Measurements from ENCODE around the gene ARHGEF33. TPM values are rescaled to one million over a fixed set of nuclear protein-coding genes. Genes with fewer than 3 reads are reported as not detected.

Gene ARHGEF33
- total and polyA plus RNA-seq, 2 of the 8 experiments (the other 6 are each of a cell fraction or from before 2014, with no cell fraction given) = 0.09 to 0.95 TPM

DNA sequence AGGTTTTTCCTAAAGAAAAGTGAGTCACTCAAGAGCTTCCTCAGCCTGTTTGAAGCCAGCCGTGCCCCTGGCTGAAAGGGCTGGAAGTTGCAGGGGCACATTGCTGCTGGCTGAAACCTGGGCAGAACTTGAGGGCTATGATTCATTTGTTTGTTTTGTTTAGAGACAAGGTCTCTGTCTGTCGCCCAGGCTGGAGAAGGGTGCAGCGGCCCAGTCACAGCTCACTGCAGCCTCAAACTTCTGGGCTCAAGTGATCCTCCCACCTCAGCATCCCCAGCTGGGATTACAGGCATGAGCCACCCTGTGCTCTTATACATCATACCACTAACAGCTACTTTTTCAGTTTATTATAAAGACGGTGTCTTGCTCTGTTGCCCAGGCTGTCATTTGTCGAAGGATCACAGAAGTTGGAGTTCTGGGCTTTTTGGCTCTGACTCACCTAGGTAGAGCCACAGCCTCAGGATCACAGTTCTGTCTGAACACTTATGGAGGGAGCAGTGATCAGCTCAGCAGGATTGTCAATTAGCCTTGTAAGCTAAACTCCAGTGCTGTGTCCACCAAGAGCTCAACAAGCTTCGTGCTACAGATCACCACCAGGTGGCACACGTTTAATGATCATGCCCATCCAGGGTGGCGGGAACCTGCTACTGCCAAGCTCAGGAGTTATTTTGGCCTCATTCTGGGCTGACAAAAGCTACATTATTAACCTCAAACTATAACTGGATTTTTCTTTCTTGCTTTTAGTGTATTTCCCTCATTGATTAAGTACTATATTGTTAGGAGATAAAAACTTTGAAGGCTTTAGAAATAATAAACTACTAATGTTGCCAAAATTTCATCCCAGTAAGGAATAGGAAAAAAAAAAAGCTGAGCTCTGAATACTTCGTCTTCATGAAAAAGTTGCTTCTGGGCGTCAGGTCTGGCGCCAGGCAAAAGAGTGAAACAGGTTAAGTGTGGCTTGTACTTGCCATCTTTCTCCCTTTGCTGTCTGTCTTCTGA is 57.9 kb downstream of the ARHGEF33 start (continued):
- TF ChIP-seq CBX8 (IDR thresholded peaks at IDR 0.05; ENCODE audit: borderline replicate concordance, low read depth, low read length) (no peak), GTF2F1 (IDR thresholded peaks at IDR 0.05; ENCODE audit: borderline replicate concordance, low read depth, low read length) (0 out of 2 replicates have a peak, but pooled peaks have one; percentile 33), KDM4A (IDR thresholded peaks at IDR 0.05; ENCODE audit: low read depth, low read length, severe bottlenecking) (no peak), NRF1 (IDR thresholded peaks at IDR 0.05; ENCODE audit: low read depth, low read length) (no peak), NANOG (IDR thresholded peaks at IDR 0.05; ENCODE audit: insufficient read depth, low read depth, low read length, poor library complexity, severe bottlenecking) (peak; percentile 57), CHD1 (IDR thresholded peaks at IDR 0.05; ENCODE audit: low read depth, low read length) (no peak), BCL11A (IDR thresholded peaks at IDR 0.05; ENCODE audit: low read depth in 2 of 2, low read length in 2 of 2) (no peak), RAD21 (IDR thresholded peaks at IDR 0.05 in 1 of 2, conservative IDR thresholded peaks at IDR 0.05 in 1 of 2; ENCODE audit: low read depth in 2 of 2, low read length in 2 of 2) (peak; percentile 84 to 87), KDM1A (IDR thresholded peaks at IDR 0.05; ENCODE audit: borderline replicate concordance, low read length) (no peak), CEBPB (IDR thresholded peaks at IDR 0.05; ENCODE audit: low read depth, low read length) (no peak), TAF1 (IDR thresholded peaks at IDR 0.05; ENCODE audit: low read depth, low read length) (no peak), POLR2AphosphoS5 (IDR thresholded peaks at IDR 0.05; ENCODE audit: low read depth, low read length) (no peak), CTBP2 (IDR thresholded peaks at IDR 0.05; ENCODE audit: borderline replicate concordance, insufficient read depth, insufficient read length, low read length) (no peak)
- TF ChIP-seq, protein P1, sequence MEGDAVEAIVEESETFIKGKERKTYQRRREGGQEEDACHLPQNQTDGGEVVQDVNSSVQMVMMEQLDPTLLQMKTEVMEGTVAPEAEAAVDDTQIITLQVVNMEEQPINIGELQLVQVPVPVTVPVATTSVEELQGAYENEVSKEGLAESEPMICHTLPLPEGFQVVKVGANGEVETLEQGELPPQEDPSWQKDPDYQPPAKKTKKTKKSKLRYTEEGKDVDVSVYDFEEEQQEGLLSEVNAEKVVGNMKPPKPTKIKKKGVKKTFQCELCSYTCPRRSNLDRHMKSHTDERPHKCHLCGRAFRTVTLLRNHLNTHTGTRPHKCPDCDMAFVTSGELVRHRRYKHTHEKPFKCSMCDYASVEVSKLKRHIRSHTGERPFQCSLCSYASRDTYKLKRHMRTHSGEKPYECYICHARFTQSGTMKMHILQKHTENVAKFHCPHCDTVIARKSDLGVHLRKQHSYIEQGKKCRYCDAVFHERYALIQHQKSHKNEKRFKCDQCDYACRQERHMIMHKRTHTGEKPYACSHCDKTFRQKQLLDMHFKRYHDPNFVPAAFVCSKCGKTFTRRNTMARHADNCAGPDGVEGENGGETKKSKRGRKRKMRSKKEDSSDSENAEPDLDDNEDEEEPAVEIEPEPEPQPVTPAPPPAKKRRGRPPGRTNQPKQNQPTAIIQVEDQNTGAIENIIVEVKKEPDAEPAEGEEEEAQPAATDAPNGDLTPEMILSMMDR (IDR thresholded peaks at IDR 0.05; ENCODE audit: control extremely low read depth in 1 of 3, insufficient read depth in 1 of 3, low read depth in 1 of 3, low read length in 3 of 3) = peak; percentile 76 to 90 (median 85)
- TF ChIP-seq, protein P2, sequence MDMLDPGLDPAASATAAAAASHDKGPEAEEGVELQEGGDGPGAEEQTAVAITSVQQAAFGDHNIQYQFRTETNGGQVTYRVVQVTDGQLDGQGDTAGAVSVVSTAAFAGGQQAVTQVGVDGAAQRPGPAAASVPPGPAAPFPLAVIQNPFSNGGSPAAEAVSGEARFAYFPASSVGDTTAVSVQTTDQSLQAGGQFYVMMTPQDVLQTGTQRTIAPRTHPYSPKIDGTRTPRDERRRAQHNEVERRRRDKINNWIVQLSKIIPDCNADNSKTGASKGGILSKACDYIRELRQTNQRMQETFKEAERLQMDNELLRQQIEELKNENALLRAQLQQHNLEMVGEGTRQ (IDR thresholded peaks at IDR 0.05; ENCODE audit: low read length) = no peak
- TF ChIP-seq, protein P3, sequence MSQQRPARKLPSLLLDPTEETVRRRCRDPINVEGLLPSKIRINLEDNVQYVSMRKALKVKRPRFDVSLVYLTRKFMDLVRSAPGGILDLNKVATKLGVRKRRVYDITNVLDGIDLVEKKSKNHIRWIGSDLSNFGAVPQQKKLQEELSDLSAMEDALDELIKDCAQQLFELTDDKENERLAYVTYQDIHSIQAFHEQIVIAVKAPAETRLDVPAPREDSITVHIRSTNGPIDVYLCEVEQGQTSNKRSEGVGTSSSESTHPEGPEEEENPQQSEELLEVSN (IDR thresholded peaks at IDR 0.05) = peak; percentile 70; the same call in 1 of the 2 replicates
- TF ChIP-seq, protein P4, sequence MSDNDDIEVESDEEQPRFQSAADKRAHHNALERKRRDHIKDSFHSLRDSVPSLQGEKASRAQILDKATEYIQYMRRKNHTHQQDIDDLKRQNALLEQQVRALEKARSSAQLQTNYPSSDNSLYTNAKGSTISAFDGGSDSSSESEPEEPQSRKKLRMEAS (IDR thresholded peaks at IDR 0.05) = peak; percentile 47
